Neural progenitor cell (in vitro differentiated cells): ENCODE results near the gene KRTAP10-2. TPM values are rescaled to one million over a fixed set of nuclear protein-coding genes. Genes with fewer than 3 reads are reported as not detected.
"Not testable (repeated sequence)": the region's sequence is repeated elsewhere in the genome, so short reads cannot be mapped to it uniquely, and the experiment has no call there.

Experiments
- DNase-seq: peaks from one replicate; pipeline ENCODE4 v3.0.0-alpha.2; 2016; ENCODE audit warnings: low spot score
- H2AFZ ChIP-seq: fragments of 200-600 bp; sonication (generic); replicated peaks from 2 replicates; pipeline ENCODE4 v1.6.1; 2016; ENCODE audit warnings: antibody characterized with exemption
- H3F3A ChIP-seq: fragments of 200-600 bp; sonication (generic); 2 replicates; pipeline ENCODE4 v1.6.1; 2016; ENCODE audit warnings: antibody characterized with exemption, low read depth
- H3K27ac ChIP-seq: fragments of 200-600 bp; sonication (generic); 2 replicates; pipeline ENCODE4 v1.5.1; 2016; ENCODE audit warnings: mild to moderate bottlenecking
- H3K27me3 ChIP-seq: fragments of 200-600 bp; sonication (generic); 2 replicates; pipeline ENCODE4 v1.6.1; 2016; ENCODE audit warnings: mild to moderate bottlenecking, moderate library complexity
- H3K36me3 ChIP-seq: fragments of 200-600 bp; sonication (generic); 2 replicates; pipeline ENCODE4 v1.5.1; 2016
- H3K4me1 ChIP-seq: fragments of 200-600 bp; sonication (generic); 2 replicates; pipeline ENCODE4 v1.6.1; 2016; ENCODE audit warnings: mixed run types
- H3K4me2 ChIP-seq: fragments of 200-600 bp; sonication (generic); 2 replicates; pipeline ENCODE4 v1.6.1; 2016
- H3K4me3 ChIP-seq: fragments of 200-600 bp; sonication (generic); 2 replicates; pipeline ENCODE4 v1.5.1; 2016
- H3K79me2 ChIP-seq: fragments of 200-600 bp; sonication (generic); 2 replicates; pipeline ENCODE4 v1.6.1; 2016; ENCODE audit warnings: low read depth
- H3K9ac ChIP-seq: fragments of 200-600 bp; sonication (generic); 2 replicates; pipeline ENCODE4 v1.6.1; 2016
- H3K9me3 ChIP-seq: fragments of 200-600 bp; sonication (generic); 2 replicates; pipeline ENCODE4 v1.5.1; 2016; ENCODE audit warnings: low read depth
- H4K20me1 ChIP-seq: fragments of 200-600 bp; sonication (generic); 2 replicates; pipeline ENCODE4 v1.6.1; 2016; ENCODE audit warnings: low read depth
- H3K27ac Mint-ChIP-seq: 3 replicates; pipeline ENCODE4 v1.8.0; 2021; ENCODE audit warnings: mixed read lengths
- H3K27me3 Mint-ChIP-seq: 2 replicates; pipeline ENCODE4 v1.8.0; 2022; ENCODE audit warnings: low read depth, mild to moderate bottlenecking, inconsistent platforms, moderate library complexity, mixed read lengths; ENCODE audit not compliant: insufficient read depth
- H3K36me3 Mint-ChIP-seq: 3 replicates; pipeline ENCODE4 v1.8.0; 2021; ENCODE audit warnings: mixed read lengths
- H3K4me1 Mint-ChIP-seq: 3 replicates; pipeline ENCODE4 v1.8.0; 2021; ENCODE audit warnings: mixed read lengths
- H3K4me3 Mint-ChIP-seq: 3 replicates; pipeline ENCODE4 v1.8.0; 2021; ENCODE audit warnings: mild to moderate bottlenecking, moderate library complexity, mixed read lengths
- H3K9me3 Mint-ChIP-seq: 3 replicates; pipeline ENCODE4 v1.8.0; 2020; ENCODE audit warnings: mixed read lengths
- CTCF ChIP-seq: fragments of 200-600 bp; sonication (generic); IDR thresholded peaks from 2 replicates; pipeline ENCODE4 v1.5.1; 2017; ENCODE audit warnings: antibody characterized with exemption, mild to moderate bottlenecking
- EZH2 ChIP-seq: fragments of 200-600 bp; sonication (generic); IDR thresholded peaks from 2 replicates; pipeline ENCODE4 v1.6.1; 2017; ENCODE audit warnings: antibody characterized with exemption, mild to moderate bottlenecking, moderate library complexity
- EZH2phosphoT487 ChIP-seq: fragments of 200-600 bp; sonication (generic); IDR thresholded peaks from 2 replicates; pipeline ENCODE4 v1.6.1; 2017; ENCODE audit warnings: antibody characterized with exemption
- total RNA-seq: library from RNA; depleted of rRNA; stranded (reverse); fragments of >200 nt; gene quantifications from 2 replicates; pipeline ENCODE4 v1.2.3, GENCODE V29; 2015; ENCODE audit warnings: low replicate concordance

Gene KRTAP10-2
- total RNA-seq, 1 donor from 2014 or later, result not detected

- Histone ChIP-seq H3K27me3 (no peaks in the 10 kb centered on the region), H3K9ac (no peak overlapping the region), H2AFZ (peak overlapping the region; percentile 19), H3F3A (peaks cover 14% of the 10 kb centered on the region), H3K79me2 (no peaks in the 10 kb centered on the region), H3K9me3 (peaks cover 6% of the 10 kb centered on the region), H3K4me2 (peak overlapping the region; percentile 37), H3K36me3 (no peaks in the 10 kb centered on the region), H3K4me1 (peaks cover 13% of the 10 kb centered on the region), H4K20me1 (no peaks in the 10 kb centered on the region), H3K27ac (no peak overlapping the region), H3K4me3 (no peak overlapping the region)
- H3K4me1 Mint-ChIP-seq, result peaks cover 10% of the 10 kb centered on the region
- peak overlapping the region; percentile 54 for H3K4me3 Mint-ChIP-seq
- H3K27ac Mint-ChIP-seq, result no peak overlapping the region
- peak; percentile 65 for DNase-seq
- no peaks in the 10 kb centered on the region for H3K36me3 Mint-ChIP-seq
- TF ChIP-seq EZH2phosphoT487, result no peak
- TF ChIP-seq CTCF, result no peak
- TF ChIP-seq EZH2, result no peak
- peaks cover 2% of the 10 kb centered on the region for H3K27me3 Mint-ChIP-seq
- H3K9me3 Mint-ChIP-seq, result peaks cover 29% of the 10 kb centered on the region
These were observed 31.9 kb upstream of the KRTAP10-2 start for GRCh38 chr21:44583089-44583799.

GRCh38 chr21:44582055-44582454 lies 30.8 kb upstream of the KRTAP10-2 start:
- Histone ChIP-seq H3K79me2 (no peaks in the 10 kb centered on the region), H3K9me3 (peaks cover 7% of the 10 kb centered on the region), H3K36me3 (no peaks in the 10 kb centered on the region), H3K9ac (no peak overlapping the region), H3K4me1 (peaks cover 13% of the 10 kb centered on the region), H3K27ac (no peak overlapping the region), H3K27me3 (no peaks in the 10 kb centered on the region), H2AFZ (no peak overlapping the region), H4K20me1 (no peaks in the 10 kb centered on the region), H3F3A (peaks cover 14% of the 10 kb centered on the region), H3K4me2 (no peak overlapping the region), H3K4me3 (no peak overlapping the region)
- Mint-ChIP-seq H3K27ac (peak overlapping the region; percentile 36), H3K36me3 (no peaks in the 10 kb centered on the region), H3K9me3 (peaks cover 37% of the 10 kb centered on the region), H3K27me3 (peaks cover 2% of the 10 kb centered on the region), H3K4me3 (no peak overlapping the region), H3K4me1 (peaks cover 10% of the 10 kb centered on the region)
- DNase-seq, result no peak
- TF ChIP-seq EZH2phosphoT487, result no peak
- no peak for TF ChIP-seq CTCF
- no peak for TF ChIP-seq EZH2

DNA sequence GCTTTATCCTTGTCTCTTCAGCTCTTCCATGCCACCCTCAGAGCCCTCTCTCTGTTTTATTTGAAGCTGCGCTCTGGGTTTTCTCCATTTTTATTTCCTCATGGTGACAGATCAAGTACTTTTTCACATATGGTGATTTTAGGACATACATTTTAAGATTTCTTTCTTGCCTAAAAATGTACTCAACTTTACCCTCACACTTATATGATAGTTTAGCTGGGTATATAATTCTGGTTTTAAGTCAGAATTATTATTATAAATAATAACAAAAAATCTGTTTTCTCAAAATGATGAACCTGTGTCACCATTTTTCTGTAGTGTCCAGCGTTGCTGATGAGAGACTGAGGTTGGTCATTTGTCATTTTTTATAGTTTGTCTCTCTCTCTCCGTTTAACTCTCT lies 29.9 kb upstream of the KRTAP10-2 start:
- H3K36me3 Mint-ChIP-seq, result no peaks in the 10 kb centered on the region
- Histone ChIP-seq H3K4me2 (no peak overlapping the region), H3K27me3 (no peaks in the 10 kb centered on the region), H3K79me2 (no peaks in the 10 kb centered on the region), H3F3A (peaks cover 14% of the 10 kb centered on the region), H3K27ac (no peak overlapping the region), H3K4me3 (no peak overlapping the region), H3K4me1 (peaks cover 13% of the 10 kb centered on the region), H4K20me1 (no peaks in the 10 kb centered on the region), H3K9ac (no peak overlapping the region), H2AFZ (no peak overlapping the region), H3K36me3 (no peaks in the 10 kb centered on the region), H3K9me3 (peaks cover 10% of the 10 kb centered on the region)
- peaks cover 42% of the 10 kb centered on the region for H3K9me3 Mint-ChIP-seq
- no peak for DNase-seq
- no peak overlapping the region for H3K27ac Mint-ChIP-seq
- H3K4me3 Mint-ChIP-seq, result no peak overlapping the region
- H3K27me3 Mint-ChIP-seq, result no peaks in the 10 kb centered on the region
- TF ChIP-seq EZH2phosphoT487 (no peak), CTCF (no peak), EZH2 (no peak)
- peaks cover 10% of the 10 kb centered on the region for H3K4me1 Mint-ChIP-seq

DNA sequence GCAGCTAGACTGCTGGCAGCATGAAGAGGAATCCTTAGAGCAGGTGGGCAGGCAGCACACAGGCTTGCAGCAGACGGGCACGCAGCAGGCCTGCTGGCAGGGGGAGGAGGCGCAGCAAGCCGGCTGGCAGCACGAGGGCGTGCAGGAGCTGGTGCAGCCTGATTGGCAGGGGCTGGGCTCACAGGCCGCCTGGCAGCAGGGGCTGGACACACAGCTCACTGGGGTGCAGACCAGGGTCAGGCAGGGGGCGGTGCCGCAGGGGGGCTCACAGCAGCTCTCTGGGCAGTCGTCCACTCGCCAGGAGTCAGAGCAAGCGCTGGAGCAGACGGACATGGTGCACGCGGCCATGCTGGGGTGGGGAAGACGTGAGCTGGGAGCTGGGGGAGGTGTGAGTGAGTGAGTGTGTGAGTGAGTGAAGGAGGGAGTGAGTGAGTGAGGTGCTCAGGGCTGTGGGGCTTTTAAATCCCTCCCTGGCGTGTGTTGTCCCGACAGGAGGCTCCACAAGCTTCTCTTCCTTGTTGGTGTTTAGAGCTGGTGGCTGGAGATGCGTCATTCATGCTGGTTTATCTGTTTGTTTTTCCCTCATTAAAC lies 29.0 kb upstream of the KRTAP10-2 start, which contains the start of gene KRTAP10-5:
Gene KRTAP10-5 (minus strand): TSS at position 374 of the 591 bp plus-strand sequence. CDS start 26 bp downstream, at position 348.
- H2AFZ ChIP-seq, H3K9me3 ChIP-seq, DNase-seq, H3K4me2 ChIP-seq, H3K36me3 Mint-ChIP-seq, H3K4me3 Mint-ChIP-seq, H3K4me1 Mint-ChIP-seq, H3K27ac ChIP-seq, H3K9ac ChIP-seq, H3K36me3 ChIP-seq, H3K27me3 ChIP-seq, H3K4me3 ChIP-seq, H3K27ac Mint-ChIP-seq, H3K27me3 Mint-ChIP-seq, H3K79me2 ChIP-seq, H4K20me1 ChIP-seq: not testable (repeated sequence)
- Histone ChIP-seq H3K4me1 (peaks cover 13% of the 10 kb centered on the region), H3F3A (peaks cover 14% of the 10 kb centered on the region)
- H3K9me3 Mint-ChIP-seq, result peaks cover 44% of the 10 kb centered on the region
